ENCODE data around the gene CRACR2B. TPM values are rescaled to one million over a fixed set of nuclear protein-coding genes. Genes with fewer than 3 reads are reported as not detected.
A peak's percentile ranks its signal among the peaks of the same experiment; 100 is the strongest.

Gene CRACR2B
- total RNA-seq, 4 donors from 2014 or later: 0.48 to 5.7 (median 3.5) TPM

DNA sequence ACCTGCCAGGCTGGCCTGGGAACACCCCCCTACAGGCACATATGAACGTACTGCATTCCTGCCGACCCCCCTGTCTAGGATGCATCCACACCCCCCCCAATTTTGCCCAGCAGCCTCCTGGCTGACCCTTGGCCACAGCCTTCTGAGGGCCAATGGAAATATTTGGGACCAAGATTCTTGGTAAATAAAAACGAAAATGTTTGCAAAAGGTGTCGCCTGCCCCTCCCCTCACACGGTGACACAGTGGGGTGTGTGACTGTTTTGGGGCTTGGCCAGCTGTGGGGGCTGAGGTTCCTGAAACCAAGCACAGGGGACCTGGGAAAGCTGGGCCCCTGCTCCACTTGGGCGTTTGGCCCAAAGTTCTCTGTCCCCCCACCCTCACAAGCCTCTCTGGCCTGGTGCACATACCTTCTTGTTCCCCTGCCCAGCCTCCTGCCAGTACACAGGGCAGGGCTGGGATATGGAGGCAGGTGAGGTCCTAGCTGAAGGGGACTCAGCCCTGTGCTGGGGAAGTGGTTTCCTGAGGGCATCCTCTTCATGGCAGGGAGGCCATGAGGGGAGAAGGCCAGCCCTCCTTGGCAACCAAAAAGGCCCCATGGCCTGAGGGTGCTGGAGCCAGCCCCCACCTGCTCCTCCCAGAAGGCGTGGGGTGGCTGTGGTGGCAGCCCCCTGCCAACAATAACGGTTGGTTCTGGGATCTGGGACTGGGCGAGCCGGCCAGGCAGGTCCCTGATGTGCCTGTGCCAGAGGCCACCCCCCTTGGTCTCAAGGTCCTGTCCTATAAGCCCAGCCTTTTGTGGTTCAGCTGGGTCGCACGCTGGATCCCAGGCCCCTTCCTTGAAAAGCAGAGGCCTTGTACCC lies 2.1 kb upstream of the CRACR2B start:
- Histone ChIP-seq H3K4me3 (no peak overlapping the region), H3K36me3 (peaks cover 22 to 47% (median 24%) of the 10 kb centered on the region in 3 donors), H3K9me3 (no peaks in the 10 kb centered on the region), H3K27ac (peak overlapping the region in 2 of 4 donors; percentile 21 to 43), H3K4me1 (peaks cover 54 to 87% (median 61%) of the 10 kb centered on the region in 3 donors), H3K27me3 (peaks cover 0 to 68% (median 6%) of the 10 kb centered on the region in 4 donors)
- DNase-seq: no peak
- intact Hi-C loops (cut with DNase I): no loop called here
- WGBS, 2 donors: 80 to 100% methylated on average over 1 to 9 of the region's 12 CpGs
- TF ChIP-seq POLR2A (IDR thresholded peaks at IDR 0.05): no peak
- no peak for TF ChIP-seq CTCF (IDR thresholded peaks at IDR 0.05)

DNA sequence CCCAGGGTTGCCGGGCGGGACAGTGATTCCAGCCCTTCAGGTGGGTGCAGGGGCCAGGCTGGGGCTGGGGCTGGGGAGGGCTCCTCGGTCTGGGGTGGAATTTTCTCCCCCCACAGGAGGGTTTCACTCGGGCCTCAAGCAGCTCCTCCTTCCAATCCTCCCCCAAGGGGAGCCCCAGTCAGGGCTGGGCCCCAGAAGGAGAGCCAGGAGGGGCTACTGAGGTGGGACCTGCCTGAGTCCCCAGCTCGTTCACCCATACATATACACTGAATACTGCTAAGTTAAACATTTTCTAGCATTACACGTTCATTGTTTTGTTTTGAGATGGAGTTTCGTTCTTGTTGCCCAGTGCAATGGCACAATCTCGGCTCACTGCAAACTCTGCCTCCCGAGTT lies 1.5 kb upstream of the CRACR2B start:
- H3K36me3 ChIP-seq: peaks cover 22 to 47% (median 24%) of the 10 kb centered on the region in 3 donors
- TF ChIP-seq CTCF (IDR thresholded peaks at IDR 0.05) (no peak), POLR2A (IDR thresholded peaks at IDR 0.05) (no peak)
- WGBS, 2 donors: 60 to 76% methylated on average over 6 to 8 of the region's 9 CpGs
- H3K4me1 ChIP-seq: peaks cover 54 to 87% (median 61%) of the 10 kb centered on the region in 3 donors
- H3K27me3 ChIP-seq: peaks cover 0 to 74% (median 7%) of the 10 kb centered on the region in 4 donors
- intact Hi-C loops (cut with DNase I): no loop called here
- no peak for DNase-seq
- no peaks in the 10 kb centered on the region for H3K9me3 ChIP-seq
- peak overlapping the region in 1 of 4 donors; percentile 80 for H3K27ac ChIP-seq
- peak overlapping the region in 2 of 4 donors; percentile 43 to 63 for H3K4me3 ChIP-seq

- DNase-seq: no peak
- TF ChIP-seq POLR2A (IDR thresholded peaks at IDR 0.05) (no peak), CTCF (IDR thresholded peaks at IDR 0.05) (no peak)
- H3K36me3 ChIP-seq: peaks cover 22 to 44% (median 23%) of the 10 kb centered on the region in 3 donors
- WGBS, 2 donors: 2 to 11% methylated on average over 7 to 8 of the region's 22 CpGs
- H3K27me3 ChIP-seq: peaks cover 0 to 80% (median 7%) of the 10 kb centered on the region in 4 donors
- H3K9me3 ChIP-seq: no peaks in the 10 kb centered on the region
- H3K4me3 ChIP-seq: peak overlapping the region; percentile 26 to 63 (median 48)
- H3K4me1 ChIP-seq: peaks cover 50 to 87% (median 58%) of the 10 kb centered on the region in 3 donors
- intact Hi-C loops (cut with DNase I): no loop called here
- H3K27ac ChIP-seq: peak overlapping the region; percentile 26 to 80 (median 69)
Measured at GRCh38 chr11:826836-827145, 928 bp upstream of the CRACR2B start.

- Histone ChIP-seq H3K4me3 (peak overlapping the region; percentile 26 to 63 (median 48)), H3K36me3 (peaks cover 18 to 38% (median 22%) of the 10 kb centered on the region in 3 donors), H3K4me1 (peaks cover 51 to 87% (median 59%) of the 10 kb centered on the region in 3 donors), H3K27ac (peak overlapping the region; percentile 26 to 80 (median 69)), H3K27me3 (peaks cover 0 to 85% (median 7%) of the 10 kb centered on the region in 4 donors), H3K9me3 (no peaks in the 10 kb centered on the region)
- intact Hi-C loops (cut with DNase I): no loop called here
- WGBS, 2 donors: 12 to 19% methylated on average over 3 to 5 of the region's 66 CpGs
- no peak for DNase-seq
- TF ChIP-seq POLR2A (IDR thresholded peaks at IDR 0.05) (peak in 1 of 4 donors; percentile 4), CTCF (IDR thresholded peaks at IDR 0.05) (no peak)
Measured at GRCh38 chr11:827146-827896, 398 bp upstream of the CRACR2B start.
